ENCODE results near the gene RTEL1. TPM values are rescaled to one million over a fixed set of nuclear protein-coding genes. Genes with fewer than 3 reads are reported as not detected.

Gene RTEL1
- polyA plus RNA-seq, 4 donors: 16.3 to 21.0 (median 18.3) TPM

GRCh38 chr20:63738687-63739129 lies 80.6 kb downstream of the RTEL1 start:
- no peak for DNase-seq (ENCODE audit: low read depth in 4 of 4, low spot score in 3 of 4)

GRCh38 chr20:63739130-63740069 lies 81.3 kb downstream of the RTEL1 start, which contains the start of gene SLC2A4RG:
TSS of gene SLC2A4RG (plus strand) at chr20:63739776. CDS start at chr20:63739913, 137 bp downstream.
- peak; percentile 53 to 81 (median 76) for DNase-seq (ENCODE audit: low read depth in 4 of 4, low spot score in 3 of 4)

GRCh38 chr20:63740070-63740626 lies 82.0 kb downstream of the RTEL1 start:
- DNase-seq (ENCODE audit: low read depth in 4 of 4, low spot score in 3 of 4): no peak

- peak; percentile 67 to 77 (median 74) for DNase-seq (ENCODE audit: low read depth in 4 of 4, low spot score in 3 of 4)
Observed at GRCh38 chr20:63740627-63741353, 82.7 kb downstream of the RTEL1 start.

GRCh38 chr20:63741354-63741675 lies 83.2 kb downstream of the RTEL1 start:
- no peak for DNase-seq (ENCODE audit: low read depth in 4 of 4, low spot score in 3 of 4)

GRCh38 chr20:63741676-63742380 lies 83.7 kb downstream of the RTEL1 start:
- DNase-seq (ENCODE audit: low read depth in 4 of 4, low spot score in 3 of 4): no peak

- no peak for DNase-seq (ENCODE audit: low read depth in 4 of 4, low spot score in 3 of 4)
Observed at GRCh38 chr20:63742381-63743024, 84.4 kb downstream of the RTEL1 start.

- no peak for DNase-seq (ENCODE audit: low read depth in 4 of 4, low spot score in 3 of 4)
Observed at GRCh38 chr20:63743210-63743970, 85.3 kb downstream of the RTEL1 start.

GRCh38 chr20:63744158-63744557 lies 86.0 kb downstream of the RTEL1 start:
- no peak for DNase-seq (ENCODE audit: low read depth in 4 of 4, low spot score in 3 of 4)

GRCh38 chr20:63744574-63745423 lies 86.7 kb downstream of the RTEL1 start:
- DNase-seq (ENCODE audit: low read depth in 4 of 4, low spot score in 3 of 4): no peak

- DNase-seq (ENCODE audit: low read depth in 4 of 4, low spot score in 3 of 4): no peak
Observed at GRCh38 chr20:63745424-63745805, 87.3 kb downstream of the RTEL1 start.

Other genes starting within 250 kb of the RTEL1 start
- gene KCNQ2, start 185.7 kb upstream of the RTEL1 start, polyA plus RNA-seq (ENCODE audit: insufficient read length in 4 of 4): 1 to 10 TPM; 1.9 to 9.0 (median 6.4) TPM
- 1 to 10 TPM in 3 of 4 donors, under 1 TPM in 1; 0.97 to 2.5 (median 2.0) TPM for gene EEF1A2, start 159.2 kb upstream of the RTEL1 start, polyA plus RNA-seq (ENCODE audit: insufficient read length in 4 of 4)
- 100 to 1,000 TPM; 131 to 374 (median 203) TPM for gene PPDPF, start 137.5 kb upstream of the RTEL1 start, polyA plus RNA-seq (ENCODE audit: insufficient read length in 4 of 4)
- 1 to 10 TPM in 2 of 4 donors, under 1 TPM in 2; 0.33 to 1.7 (median 0.91) TPM for gene PTK6, start 120.9 kb upstream of the RTEL1 start, polyA plus RNA-seq (ENCODE audit: insufficient read length in 4 of 4)
- gene SRMS, start 110.6 kb upstream of the RTEL1 start, polyA plus RNA-seq (ENCODE audit: insufficient read length in 4 of 4): under 1 TPM in 3 of 4 donors, not detected in 1; 0.14 to 0.26 (median 0.17) TPM
- 1 to 10 TPM in 3 of 4 donors, under 1 TPM in 1; 0.31 to 1.8 (median 1.2) TPM for gene FNDC11, start 104.2 kb upstream of the RTEL1 start, polyA plus RNA-seq (ENCODE audit: insufficient read length in 4 of 4)
- 10 to 100 TPM in 2 of 4 donors, 1 to 10 TPM in 2; 8.1 to 15.4 (median 10.2) TPM for gene HELZ2, start 84.1 kb upstream of the RTEL1 start, polyA plus RNA-seq (ENCODE audit: insufficient read length in 4 of 4)
- gene GMEB2, start 31.2 kb upstream of the RTEL1 start, polyA plus RNA-seq (ENCODE audit: insufficient read length in 4 of 4): 10 to 100 TPM in 1 of 4 donors, 1 to 10 TPM in 3; 8.9 to 13.8 (median 9.3) TPM
- gene STMN3, start 4.9 kb upstream of the RTEL1 start, polyA plus RNA-seq (ENCODE audit: insufficient read length in 4 of 4): 10 to 100 TPM; 25.5 to 61.2 (median 31.3) TPM
- 1 to 10 TPM in 3 of 4 donors, under 1 TPM in 1; 0.67 to 2.6 (median 1.6) TPM for gene TNFRSF6B, start 38.3 kb downstream of the RTEL1 start, polyA plus RNA-seq (ENCODE audit: insufficient read length in 4 of 4)
- gene ARFRP1, start 49.7 kb downstream of the RTEL1 start, polyA plus RNA-seq (ENCODE audit: insufficient read length in 4 of 4): 10 to 100 TPM; 28.0 to 38.1 (median 33.5) TPM
- gene ZGPAT, start 49.7 kb downstream of the RTEL1 start, polyA plus RNA-seq (ENCODE audit: insufficient read length in 4 of 4): 10 to 100 TPM; 15.1 to 26.0 (median 17.0) TPM
- 10 to 100 TPM in 1 of 4 donors, 1 to 10 TPM in 3; 4.0 to 14.9 (median 5.0) TPM for gene LIME1, start 78.4 kb downstream of the RTEL1 start, polyA plus RNA-seq (ENCODE audit: insufficient read length in 4 of 4)
- gene SLC2A4RG, start 81.5 kb downstream of the RTEL1 start, polyA plus RNA-seq (ENCODE audit: insufficient read length in 4 of 4): 100 to 1,000 TPM in 1 of 4 donors, 10 to 100 TPM in 3; 65.3 to 134 (median 70.1) TPM
- 10 to 100 TPM; 16.1 to 23.2 (median 18.9) TPM for gene ZBTB46, start 173.0 kb downstream of the RTEL1 start, polyA plus RNA-seq (ENCODE audit: insufficient read length in 4 of 4)
- not detected for gene ABHD16B, start 203.2 kb downstream of the RTEL1 start, polyA plus RNA-seq (ENCODE audit: insufficient read length in 4 of 4)
- 10 to 100 TPM; 78.5 to 99.6 (median 85.4) TPM for gene TPD52L2, start 207.0 kb downstream of the RTEL1 start, polyA plus RNA-seq (ENCODE audit: insufficient read length in 4 of 4)
- gene DNAJC5, start 236.8 kb downstream of the RTEL1 start, polyA plus RNA-seq (ENCODE audit: insufficient read length in 4 of 4): 10 to 100 TPM; 23.1 to 32.3 (median 29.0) TPM

All from left renal pelvis (tissue), 4 donors.